Activated CD8-positive, alpha-beta T cell treated with anti-CD3 and anti-CD28 coated beads for 36 hours (primary cell): ENCODE measurements around the gene BRI3BP. TPM values are rescaled to one million over a fixed set of nuclear protein-coding genes. Genes with fewer than 3 reads are reported as not detected.

Source experiments
- ATAC-seq: fragments of 200-7000 bp; cut with Tn5 transposase; one replicate; pipeline ENCODE4 v1.10.0; 2021; ENCODE audit warnings: mild to moderate bottlenecking, moderate library complexity
- CTCF ChIA-PET: fragments of 350-600 bp; sonication (Branson Sonifier 250); formaldehyde crosslinking; loops from one replicate; lab custom pipeline; 2021; ENCODE audit warnings: antibody characterized with exemption; lab: Charles Lee
- POLR2A ChIA-PET: fragments of 350-600 bp; sonication (Branson Sonifier 250); formaldehyde crosslinking; loops from one replicate; lab custom pipeline; 2021; ENCODE audit warnings: antibody characterized with exemption; lab: Charles Lee
- DNase-seq: peaks from one replicate; pipeline ENCODE4 v3.0.0-alpha.2; 2020
- H3K27ac Mint-ChIP-seq: one replicate; pipeline ENCODE4 v1.8.0; 2021; ENCODE audit warnings: mild to moderate bottlenecking, mixed read lengths
- H3K27me3 Mint-ChIP-seq: one replicate; pipeline ENCODE4 v1.8.0; 2021; ENCODE audit warnings: mixed read lengths
- H3K36me3 Mint-ChIP-seq: one replicate; pipeline ENCODE4 v1.8.0; 2021; ENCODE audit warnings: low read depth, mixed read lengths
- H3K4me1 Mint-ChIP-seq: one replicate; pipeline ENCODE4 v1.8.0; 2021; ENCODE audit warnings: low read depth, mixed read lengths
- H3K4me3 Mint-ChIP-seq: one replicate; pipeline ENCODE4 v1.8.0; 2021; ENCODE audit warnings: mild to moderate bottlenecking, moderate library complexity, mixed read lengths
- H3K9me3 Mint-ChIP-seq: one replicate; pipeline ENCODE4 v1.8.0; 2021; ENCODE audit warnings: mixed read lengths
- CTCF ChIP-seq: fragments of 200-600 bp; IDR thresholded peaks from one replicate; pipeline ENCODE4 v1.8.0; 2022; ENCODE audit warnings: antibody characterized with exemption, mild to moderate bottlenecking
- intact Hi-C: fragments of 100-400 bp; cut with micrococcal nuclease; formaldehyde crosslinking; loops from one replicate; pipeline ENCODE4 v1.10.0; 2022
- total RNA-seq, 2 experiments: library from RNA; stranded (reverse); gene quantifications; one replicate each; pipeline ENCODE4 v1.2.3, GENCODE V29; 2021

BRI3BP gene
- 10 to 100 TPM; 22.1 to 22.3 TPM for total RNA-seq

- intact Hi-C loops: loop anchor here (5.0 kb wide), 2 partner anchors 53 to 72 kb away; no protein-coding TSS in a partner anchor
- DNase-seq (peak; percentile 58), ATAC-seq (peak; percentile 46)
- Mint-ChIP-seq H3K9me3 (no peaks in the 10 kb centered on the region), H3K4me3 (peak within 1 kb of the TSS; percentile 88), H3K27ac (peak within 1 kb of the TSS; percentile 92), H3K27me3 (no peaks in the 10 kb centered on the region), H3K4me1 (peaks cover 20% of the 10 kb centered on the region), H3K36me3 (peaks cover 10% of the 10 kb centered on the region)
- no peak for TF ChIP-seq CTCF
- POLR2A ChIA-PET: interaction anchor here (0.7 to 2.2 kb wide), 10 partner anchors 16 to 135 kb away, joined by 3 to 14 read pairs (median 4); partner anchors contain the start of genes AACS and UBC
- CTCF ChIA-PET: interaction anchor here (1.0 to 1.5 kb wide), 6 partner anchors 8 to 88 kb away, joined by 3 to 7 read pairs (median 6); no protein-coding TSS in a partner anchor
These were observed at the start of gene BRI3BP for GRCh38 chr12:124993626-124994436. TSS of gene BRI3BP (plus strand) at chr12:124993645. CDS start at chr12:124993791, 146 bp downstream.

GRCh38 chr12:124946447-124946793, 47.0 kb upstream of the BRI3BP start:
- CTCF ChIA-PET: interaction anchor here (0.9 to 3.0 kb wide), 2 partner anchors 9 to 40 kb away, joined by 3 to 14 read pairs; no protein-coding TSS in a partner anchor
- no peak overlapping the region for H3K27ac Mint-ChIP-seq
- intact Hi-C loops: no loop called here
- H3K4me1 Mint-ChIP-seq: no peaks in the 10 kb centered on the region
- DNase-seq (no peak), ATAC-seq (no peak)
- H3K4me3 Mint-ChIP-seq: no peak overlapping the region
- POLR2A ChIA-PET: interaction anchor here (1.1 kb wide), 1 partner anchor 26 kb away, joined by 3 read pairs; no protein-coding TSS in a partner anchor
- H3K9me3 Mint-ChIP-seq: no peaks in the 10 kb centered on the region
- H3K36me3 Mint-ChIP-seq: peaks cover 33% of the 10 kb centered on the region
- no peaks in the 10 kb centered on the region for H3K27me3 Mint-ChIP-seq
- TF ChIP-seq CTCF: no peak

- H3K27ac Mint-ChIP-seq: no peak overlapping the region
- no peak for TF ChIP-seq CTCF
- intact Hi-C loops: no loop called here
- no peak overlapping the region for H3K4me3 Mint-ChIP-seq
- H3K4me1 Mint-ChIP-seq: no peaks in the 10 kb centered on the region
- ATAC-seq (no peak), DNase-seq (no peak)
- CTCF ChIA-PET: interaction anchor here (1.0 kb wide), 1 partner anchor 40 kb away, joined by 4 read pairs; no protein-coding TSS in a partner anchor
- H3K27me3 Mint-ChIP-seq: no peaks in the 10 kb centered on the region
- POLR2A ChIA-PET: no interaction called here
- peaks cover 34% of the 10 kb centered on the region for H3K36me3 Mint-ChIP-seq
- H3K9me3 Mint-ChIP-seq: no peaks in the 10 kb centered on the region
These were observed 46.4 kb upstream of the BRI3BP start for GRCh38 chr12:124947013-124947412.

GRCh38 chr12:124947561-124948398, 45.7 kb upstream of the BRI3BP start:
- no peaks in the 10 kb centered on the region for H3K4me1 Mint-ChIP-seq
- no peak overlapping the region for H3K27ac Mint-ChIP-seq
- no peaks in the 10 kb centered on the region for H3K27me3 Mint-ChIP-seq
- ChIA-PET POLR2A (interaction anchor here (1.2 kb wide), 1 partner anchor 43 kb away, joined by 3 read pairs; no protein-coding TSS in a partner anchor), CTCF (interaction anchor here (1.0 kb wide), 1 partner anchor 41 kb away, joined by 4 read pairs; no protein-coding TSS in a partner anchor)
- intact Hi-C loops: no loop called here
- H3K9me3 Mint-ChIP-seq: no peaks in the 10 kb centered on the region
- TF ChIP-seq CTCF: no peak
- no peak for DNase-seq
- no peak for ATAC-seq
- peaks cover 30% of the 10 kb centered on the region for H3K36me3 Mint-ChIP-seq
- H3K4me3 Mint-ChIP-seq: no peak overlapping the region
